HG02763 (cell line): ENCODE measurements around the gene KCNT2.

Source experiments
- ATAC-seq: cut with Tn5 transposase; IDR thresholded peaks from one replicate; pipeline ENCODE4 v1.9.1; 2021; ENCODE audit warnings: mild to moderate bottlenecking, moderate library complexity; ENCODE audit not compliant: unreplicated experiment

KCNT2 gene

GRCh38 chr1:196450143-196451095, 157.8 kb downstream of the KCNT2 start:
- no peak for ATAC-seq

- ATAC-seq, result no peak
Observed at GRCh38 chr1:196449460-196449859, 158.8 kb downstream of the KCNT2 start.

GRCh38 chr1:196445775-196446174, 162.5 kb downstream of the KCNT2 start:
- ATAC-seq, result no peak

GRCh38 chr1:196444634-196445033, 163.6 kb downstream of the KCNT2 start:
- no peak for ATAC-seq

GRCh38 chr1:196442366-196442765, 165.9 kb downstream of the KCNT2 start:
- no peak for ATAC-seq

- ATAC-seq, result no peak
Observed at GRCh38 chr1:196440711-196441110, 167.5 kb downstream of the KCNT2 start.

GRCh38 chr1:196438329-196438728, 169.9 kb downstream of the KCNT2 start:
- no peak for ATAC-seq

GRCh38 chr1:196437671-196438070, 170.6 kb downstream of the KCNT2 start:
- ATAC-seq, result no peak

- no peak for ATAC-seq
Observed at GRCh38 chr1:196433000-196433399, 175.2 kb downstream of the KCNT2 start.

- ATAC-seq, result no peak
Observed at GRCh38 chr1:196427976-196428734, 180.1 kb downstream of the KCNT2 start.

- ATAC-seq, result no peak
Observed at GRCh38 chr1:196425513-196425912, 182.7 kb downstream of the KCNT2 start.

- ATAC-seq, result no peak
Observed at GRCh38 chr1:196423612-196424011, 184.6 kb downstream of the KCNT2 start.

GRCh38 chr1:196418772-196419171, 189.5 kb downstream of the KCNT2 start:
- ATAC-seq, result no peak

- ATAC-seq, result no peak
Observed at GRCh38 chr1:196415978-196416377, 192.3 kb downstream of the KCNT2 start.

GRCh38 chr1:196412326-196412725, 195.9 kb downstream of the KCNT2 start:
- ATAC-seq, result no peak

- ATAC-seq, result no peak
Observed at GRCh38 chr1:196410768-196411167, 197.5 kb downstream of the KCNT2 start.

- no peak for ATAC-seq
Observed at GRCh38 chr1:196409586-196409985, 198.7 kb downstream of the KCNT2 start.

GRCh38 chr1:196407358-196408051, 200.7 kb downstream of the KCNT2 start:
- ATAC-seq, result no peak

GRCh38 chr1:196405839-196406238, 202.4 kb downstream of the KCNT2 start:
- no peak for ATAC-seq

GRCh38 chr1:196403803-196404690, 204.2 kb downstream of the KCNT2 start:
- ATAC-seq, result no peak
